ENCODE data around the gene B4GALT2.

B4GALT2 gene

GRCh38 chr1:43954036-43954435 lies 25.0 kb upstream of the B4GALT2 start:
- no peak for DNase-seq (ENCODE audit: low spot score)
- Mint-ChIP-seq H3K27ac (no peak overlapping the region), H3K36me3 (ENCODE audit: low read depth) (peaks cover 2% of the 10 kb centered on the region), H3K9me3 (no peaks in the 10 kb centered on the region), H3K27me3 (ENCODE audit: low read depth) (no peaks in the 10 kb centered on the region), H3K4me3 (no peak overlapping the region), H3K4me1 (ENCODE audit: low read depth) (peaks cover 7% of the 10 kb centered on the region)

- Mint-ChIP-seq H3K36me3 (ENCODE audit: low read depth) (peaks cover 2% of the 10 kb centered on the region), H3K4me1 (ENCODE audit: low read depth) (no peaks in the 10 kb centered on the region)
These were observed 22.8 kb upstream of the B4GALT2 start for GRCh38 chr1:43956234-43956633.

GRCh38 chr1:43957407-43958040 lies 21.5 kb upstream of the B4GALT2 start:
- Mint-ChIP-seq H3K27me3 (ENCODE audit: low read depth) (no peaks in the 10 kb centered on the region), H3K4me1 (ENCODE audit: low read depth) (no peaks in the 10 kb centered on the region), H3K27ac (no peak overlapping the region), H3K9me3 (no peaks in the 10 kb centered on the region), H3K36me3 (ENCODE audit: low read depth) (peaks cover 2% of the 10 kb centered on the region), H3K4me3 (no peak overlapping the region)
- no peak for DNase-seq (ENCODE audit: low spot score)

More at GRCh38 chr1:43956234-43956633, 22.8 kb upstream of the B4GALT2 start:
- no peak for DNase-seq (ENCODE audit: low spot score)
- no peak overlapping the region for H3K4me3 Mint-ChIP-seq
- no peaks in the 10 kb centered on the region for H3K27me3 Mint-ChIP-seq (ENCODE audit: low read depth)
- H3K27ac Mint-ChIP-seq: no peak overlapping the region
- H3K9me3 Mint-ChIP-seq: no peaks in the 10 kb centered on the region

- no peaks in the 10 kb centered on the region for H3K27me3 Mint-ChIP-seq (ENCODE audit: low read depth)
- no peak overlapping the region for H3K4me3 Mint-ChIP-seq
- no peak for DNase-seq (ENCODE audit: low spot score)
- no peaks in the 10 kb centered on the region for H3K4me1 Mint-ChIP-seq (ENCODE audit: low read depth)
- no peak overlapping the region for H3K27ac Mint-ChIP-seq
- H3K36me3 Mint-ChIP-seq (ENCODE audit: low read depth): peaks cover 2% of the 10 kb centered on the region
- no peaks in the 10 kb centered on the region for H3K9me3 Mint-ChIP-seq
These were observed 20.4 kb upstream of the B4GALT2 start for GRCh38 chr1:43958351-43959255.

- Mint-ChIP-seq H3K4me3 (no peak overlapping the region), H3K27me3 (ENCODE audit: low read depth) (no peaks in the 10 kb centered on the region), H3K4me1 (ENCODE audit: low read depth) (no peaks in the 10 kb centered on the region), H3K27ac (no peak overlapping the region), H3K36me3 (ENCODE audit: low read depth) (peaks cover 2% of the 10 kb centered on the region), H3K9me3 (no peaks in the 10 kb centered on the region)
- DNase-seq (ENCODE audit: low spot score): no peak
These were observed 18.2 kb upstream of the B4GALT2 start for GRCh38 chr1:43960798-43961197.

- no peak overlapping the region for H3K27ac Mint-ChIP-seq
- H3K9me3 Mint-ChIP-seq: no peaks in the 10 kb centered on the region
- no peaks in the 10 kb centered on the region for H3K4me1 Mint-ChIP-seq (ENCODE audit: low read depth)
- no peak for DNase-seq (ENCODE audit: low spot score)
- peaks cover 2% of the 10 kb centered on the region for H3K36me3 Mint-ChIP-seq (ENCODE audit: low read depth)
- no peak overlapping the region for H3K4me3 Mint-ChIP-seq
- H3K27me3 Mint-ChIP-seq (ENCODE audit: low read depth): no peaks in the 10 kb centered on the region
These were observed 17.3 kb upstream of the B4GALT2 start for GRCh38 chr1:43961692-43962091.

- Mint-ChIP-seq H3K27ac (no peak overlapping the region), H3K36me3 (ENCODE audit: low read depth) (peaks cover 2% of the 10 kb centered on the region), H3K9me3 (no peaks in the 10 kb centered on the region), H3K4me3 (no peak overlapping the region), H3K27me3 (ENCODE audit: low read depth) (no peaks in the 10 kb centered on the region), H3K4me1 (ENCODE audit: low read depth) (no peaks in the 10 kb centered on the region)
- DNase-seq (ENCODE audit: low spot score): no peak
These were observed 16.7 kb upstream of the B4GALT2 start for GRCh38 chr1:43962324-43962723.

GRCh38 chr1:43963006-43963405 lies 16.0 kb upstream of the B4GALT2 start:
- H3K4me1 Mint-ChIP-seq (ENCODE audit: low read depth): no peaks in the 10 kb centered on the region
- no peaks in the 10 kb centered on the region for H3K9me3 Mint-ChIP-seq
- H3K4me3 Mint-ChIP-seq: no peak overlapping the region
- H3K27ac Mint-ChIP-seq: no peak overlapping the region
- peaks cover 2% of the 10 kb centered on the region for H3K36me3 Mint-ChIP-seq (ENCODE audit: low read depth)
- no peak for DNase-seq (ENCODE audit: low spot score)
- no peaks in the 10 kb centered on the region for H3K27me3 Mint-ChIP-seq (ENCODE audit: low read depth)

- H3K4me1 Mint-ChIP-seq (ENCODE audit: low read depth): no peaks in the 10 kb centered on the region
- no peak overlapping the region for H3K27ac Mint-ChIP-seq
- no peak overlapping the region for H3K4me3 Mint-ChIP-seq
- no peak for DNase-seq (ENCODE audit: low spot score)
- H3K36me3 Mint-ChIP-seq (ENCODE audit: low read depth): peaks cover 2% of the 10 kb centered on the region
- no peaks in the 10 kb centered on the region for H3K9me3 Mint-ChIP-seq
- no peaks in the 10 kb centered on the region for H3K27me3 Mint-ChIP-seq (ENCODE audit: low read depth)
These were observed 15.1 kb upstream of the B4GALT2 start for GRCh38 chr1:43963890-43964289.

GRCh38 chr1:43965316-43965715 lies 13.7 kb upstream of the B4GALT2 start:
- no peak for DNase-seq (ENCODE audit: low spot score)
- Mint-ChIP-seq H3K36me3 (ENCODE audit: low read depth) (peaks cover 6% of the 10 kb centered on the region), H3K27me3 (ENCODE audit: low read depth) (no peaks in the 10 kb centered on the region), H3K9me3 (no peaks in the 10 kb centered on the region), H3K4me1 (ENCODE audit: low read depth) (peaks cover 9% of the 10 kb centered on the region), H3K27ac (no peak overlapping the region), H3K4me3 (no peak overlapping the region)

GRCh38 chr1:43968348-43968948 lies 10.6 kb upstream of the B4GALT2 start:
- no peaks in the 10 kb centered on the region for H3K9me3 Mint-ChIP-seq
- H3K27ac Mint-ChIP-seq: no peak overlapping the region
- peaks cover 18% of the 10 kb centered on the region for H3K36me3 Mint-ChIP-seq (ENCODE audit: low read depth)
- DNase-seq (ENCODE audit: low spot score): no peak
- H3K4me3 Mint-ChIP-seq: no peak overlapping the region
- peaks cover 15% of the 10 kb centered on the region for H3K4me1 Mint-ChIP-seq (ENCODE audit: low read depth)
- H3K27me3 Mint-ChIP-seq (ENCODE audit: low read depth): no peaks in the 10 kb centered on the region

- Mint-ChIP-seq H3K9me3 (no peaks in the 10 kb centered on the region), H3K27me3 (ENCODE audit: low read depth) (no peaks in the 10 kb centered on the region), H3K4me1 (ENCODE audit: low read depth) (peaks cover 24% of the 10 kb centered on the region), H3K27ac (peak overlapping the region; percentile 86), H3K4me3 (peak overlapping the region; percentile 98), H3K36me3 (ENCODE audit: low read depth) (peaks cover 20% of the 10 kb centered on the region)
- DNase-seq (ENCODE audit: low spot score): no peak
These were observed 9.6 kb upstream of the B4GALT2 start for GRCh38 chr1:43969416-43969745.

GRCh38 chr1:43969746-43970466 lies 9.1 kb upstream of the B4GALT2 start, which contains the start of gene DPH2:
TSS of gene DPH2 (plus strand) at chr1:43970010. CDS start at chr1:43970176, 166 bp downstream.
- Mint-ChIP-seq H3K4me1 (ENCODE audit: low read depth) (peaks cover 24% of the 10 kb centered on the region), H3K27me3 (ENCODE audit: low read depth) (no peaks in the 10 kb centered on the region), H3K36me3 (ENCODE audit: low read depth) (peaks cover 20% of the 10 kb centered on the region), H3K9me3 (no peaks in the 10 kb centered on the region), H3K4me3 (peak within 1 kb of the TSS; percentile 98), H3K27ac (peak within 1 kb of the TSS; percentile 86)
- DNase-seq (ENCODE audit: low spot score): peak; percentile 89

- Mint-ChIP-seq H3K4me3 (peak overlapping the region; percentile 98), H3K27me3 (ENCODE audit: low read depth) (no peaks in the 10 kb centered on the region), H3K9me3 (no peaks in the 10 kb centered on the region), H3K4me1 (ENCODE audit: low read depth) (peaks cover 24% of the 10 kb centered on the region), H3K27ac (peak overlapping the region; percentile 86), H3K36me3 (ENCODE audit: low read depth) (peaks cover 20% of the 10 kb centered on the region)
- DNase-seq (ENCODE audit: low spot score): no peak
These were observed 8.5 kb upstream of the B4GALT2 start for GRCh38 chr1:43970502-43970901.

Data from T-helper 2 cell treated with Interferon-gamma antibody and Interleukin-4, amounts not matched to agents 5 μg/mL and 100 μg/mL, for 36 hours (primary cell).